Activated CD4-positive, alpha-beta memory T cell treated with anti-CD3 and anti-CD28 coated beads, Interleukin-2, amount 10 ng/mL, durations not matched to agents 7 days and 5 days (primary cell): ENCODE measurements around the gene EXOSC10. TPM values are rescaled to one million over a fixed set of nuclear protein-coding genes. Genes with fewer than 3 reads are reported as not detected.
A peak's percentile ranks its signal among the peaks of the same experiment; 100 is the strongest.
"Not testable (repeated sequence)": the region's sequence is repeated elsewhere in the genome, so short reads cannot be mapped to it uniquely, and the experiment has no call there.

Source experiments
- CTCF ChIA-PET: fragments of 350-600 bp; sonication (Branson Sonifier 250); formaldehyde crosslinking; loops from one replicate; lab custom pipeline; 2021; ENCODE audit warnings: antibody characterized with exemption, inconsistent platforms; lab: Charles Lee
- POLR2A ChIA-PET: fragments of 350-600 bp; sonication (Branson Sonifier 250); formaldehyde crosslinking; loops from one replicate; lab custom pipeline; 2021; ENCODE audit warnings: antibody characterized with exemption; lab: Charles Lee
- DNase-seq: peaks from one replicate; pipeline ENCODE4 v3.0.0-alpha.2; 2020
- H3K27ac Mint-ChIP-seq: one replicate; pipeline ENCODE4 v1.8.0; 2021; ENCODE audit warnings: mild to moderate bottlenecking, mixed read lengths
- H3K27me3 Mint-ChIP-seq: one replicate; pipeline ENCODE4 v1.8.0; 2021; ENCODE audit warnings: mixed read lengths
- H3K36me3 Mint-ChIP-seq: one replicate; pipeline ENCODE4 v1.8.0; 2021; ENCODE audit warnings: low read depth, mixed read lengths
- H3K4me1 Mint-ChIP-seq: one replicate; pipeline ENCODE4 v1.8.0; 2021; ENCODE audit warnings: mixed read lengths
- H3K4me3 Mint-ChIP-seq: one replicate; pipeline ENCODE4 v1.8.0; 2021; ENCODE audit warnings: mild to moderate bottlenecking, mixed read lengths
- H3K9me3 Mint-ChIP-seq: one replicate; pipeline ENCODE4 v1.8.0; 2021; ENCODE audit warnings: mixed read lengths
- total RNA-seq, 2 experiments: library from RNA; stranded (reverse); gene quantifications; one replicate each; pipeline ENCODE4 v1.2.3, GENCODE V29; 2021

EXOSC10 gene
- total RNA-seq, 2 experiments from 2014 or later, result 65.8 to 67.6 TPM

DNA sequence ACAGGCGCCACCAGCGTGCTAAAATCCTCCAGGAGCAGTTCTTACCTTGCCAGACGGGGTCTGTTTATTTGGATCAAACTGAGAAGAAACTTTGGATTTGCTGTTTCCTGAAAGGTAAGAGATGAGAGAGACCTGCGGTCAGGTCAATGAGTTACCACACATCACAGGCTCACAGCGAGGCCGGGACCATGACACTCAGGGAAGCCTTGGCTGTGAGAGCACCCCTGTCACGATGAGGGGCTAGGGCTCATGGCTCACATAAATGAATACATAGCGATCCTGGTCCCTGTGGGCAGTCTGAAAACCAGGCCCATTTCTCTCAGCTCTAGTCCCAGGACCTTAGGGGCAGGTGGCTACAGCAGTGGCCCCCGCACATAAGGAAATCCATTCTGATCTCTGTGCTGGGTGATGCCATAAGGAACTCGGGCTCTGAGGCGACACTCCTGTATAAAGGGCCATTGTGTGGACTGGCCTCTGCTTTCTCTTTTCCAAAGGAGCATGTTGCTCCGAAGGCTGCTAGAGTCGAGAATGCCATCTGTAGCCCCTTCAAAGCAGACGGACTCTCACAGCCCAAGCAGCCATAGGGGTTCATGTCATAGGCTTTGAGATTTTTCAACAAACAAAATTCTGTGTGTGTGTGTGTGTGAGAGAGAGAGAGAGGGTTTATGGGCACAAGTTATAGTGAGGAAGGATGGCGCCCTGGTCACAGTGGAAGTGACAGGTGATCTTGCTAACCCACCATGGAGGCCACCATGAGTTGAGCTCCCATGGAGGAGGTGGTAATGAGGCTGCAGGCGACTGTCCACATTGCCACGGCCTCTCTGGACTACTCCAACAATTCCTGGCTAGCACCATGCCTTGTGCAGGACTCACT, 30.8 kb downstream of the EXOSC10 start:
- Mint-ChIP-seq H3K9me3 (no peaks in the 10 kb centered on the region), H3K27me3 (no peaks in the 10 kb centered on the region), H3K36me3 (peaks cover 71% of the 10 kb centered on the region)

DNA sequence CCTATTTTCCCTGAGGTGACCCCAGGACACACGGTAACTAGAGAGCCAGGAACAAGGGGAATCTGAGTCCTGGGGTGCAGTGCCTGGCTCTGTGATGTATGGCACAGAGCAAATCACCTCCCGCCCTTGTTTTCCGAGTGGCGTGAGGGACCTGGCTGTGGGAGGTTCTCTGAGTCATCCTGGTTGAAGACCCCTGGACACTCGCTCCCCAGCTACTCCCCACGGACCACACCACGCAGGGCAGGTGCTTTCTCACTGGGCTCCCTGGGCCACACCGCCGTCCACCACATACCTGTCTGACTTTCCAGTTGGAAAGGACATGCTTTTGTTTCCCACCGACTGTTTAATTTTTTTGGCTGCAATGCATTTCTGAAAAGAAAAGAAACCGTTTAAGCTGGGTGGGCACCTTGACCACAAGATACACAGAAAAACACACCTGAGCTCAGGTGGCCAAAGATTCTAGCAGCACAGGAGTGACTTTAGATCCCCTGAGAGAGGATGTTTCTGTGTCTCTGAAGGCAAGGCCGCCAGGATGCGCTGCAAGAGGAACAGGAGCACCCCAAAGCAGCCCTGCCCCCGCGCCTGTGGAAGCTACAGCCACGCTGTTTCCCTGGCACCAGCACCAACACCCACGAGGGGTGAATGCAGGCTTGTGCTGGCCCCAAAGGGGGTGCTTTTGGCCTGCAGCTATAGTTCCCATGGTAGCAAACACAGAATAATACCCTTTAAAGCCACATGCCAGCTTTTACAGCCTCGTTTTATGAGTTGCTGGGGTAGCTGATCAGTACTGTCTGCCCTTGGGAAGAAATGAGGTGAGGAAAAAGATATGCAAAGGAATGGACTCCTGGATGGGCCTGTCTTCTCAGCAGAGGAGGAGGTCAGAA, 31.7 kb downstream of the EXOSC10 start:
- Mint-ChIP-seq H3K27me3 (no peaks in the 10 kb centered on the region), H3K4me1 (peaks cover 16% of the 10 kb centered on the region), H3K9me3 (no peaks in the 10 kb centered on the region), H3K4me3 (no peak overlapping the region), H3K36me3 (peaks cover 78% of the 10 kb centered on the region), H3K27ac (no peak overlapping the region)
- no peak for DNase-seq
- POLR2A ChIA-PET, result interaction anchor here (0.8 kb wide), 1 partner anchor 56 kb away, joined by 3 read pairs; the partner anchor contains the start of gene TARDBP
- CTCF ChIA-PET, result interaction anchor here (1.4 kb wide), 1 partner anchor 31 kb away, joined by 3 read pairs; no protein-coding TSS in a partner anchor

More for the DNA sequence above, 30.8 kb downstream of the EXOSC10 start:
- no peak overlapping the region for H3K27ac Mint-ChIP-seq
- H3K4me1 Mint-ChIP-seq, result peaks cover 8% of the 10 kb centered on the region
- ChIA-PET CTCF (interaction anchor here (1.4 to 2.8 kb wide), 3 partner anchors 8 to 32 kb away, joined by 3 to 14 read pairs (median 7); no protein-coding TSS in a partner anchor), POLR2A (interaction anchor here (0.8 to 1.1 kb wide), 3 partner anchors 30 to 56 kb away, joined by 3 to 4 read pairs (median 3); partner anchors contain the start of gene TARDBP)
- H3K4me3 Mint-ChIP-seq, result no peak overlapping the region
- no peak for DNase-seq

DNA sequence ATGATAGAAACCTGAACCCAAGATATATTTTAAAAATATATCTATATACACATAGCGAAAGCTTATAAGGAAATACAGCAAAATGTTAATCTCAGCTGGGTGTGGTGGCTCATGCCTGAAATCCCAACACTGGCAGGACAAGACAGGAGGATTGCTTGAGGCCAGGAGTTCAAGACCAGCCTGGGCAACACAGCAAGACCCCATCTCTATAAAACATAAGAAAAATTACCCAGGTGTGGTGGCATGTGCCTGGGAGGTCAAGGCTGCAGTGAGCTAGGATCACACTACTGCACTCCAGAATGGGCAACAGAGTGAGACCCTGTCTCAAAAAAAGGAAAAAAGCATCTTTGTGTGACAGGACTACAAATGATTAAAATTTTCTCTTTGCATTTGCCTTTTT, 33.9 kb downstream of the EXOSC10 start:
- no peak overlapping the region for H3K27ac Mint-ChIP-seq

DNA sequence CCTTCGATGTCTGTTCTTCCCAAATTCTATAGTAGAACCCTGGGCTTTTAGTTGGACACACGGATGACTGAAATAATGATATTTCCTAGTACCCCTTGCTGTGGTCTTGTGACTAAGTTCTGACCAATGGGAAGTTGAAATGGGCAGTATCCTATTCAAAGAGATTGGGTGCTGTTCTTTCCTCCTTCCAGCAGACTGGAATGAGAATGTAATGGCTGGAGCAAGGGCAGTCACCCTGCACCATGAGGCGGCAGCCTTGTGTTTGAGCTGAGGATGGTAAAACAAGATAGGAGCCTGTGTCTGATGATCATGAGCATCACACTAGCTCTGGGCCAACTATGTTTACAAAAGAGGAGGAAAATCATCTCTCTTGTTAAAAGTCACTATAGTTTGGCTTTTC, 34.7 kb downstream of the EXOSC10 start:
- POLR2A ChIA-PET, result interaction anchor here (1.7 kb wide), 2 partner anchors 34 to 845 kb away, joined by 6 to 7 read pairs; partner anchors contain the start of gene EXOSC10
- Mint-ChIP-seq H3K27me3 (no peaks in the 10 kb centered on the region), H3K9me3 (no peaks in the 10 kb centered on the region), H3K4me3 (no peak overlapping the region), H3K27ac (no peak overlapping the region), H3K36me3 (peaks cover 57% of the 10 kb centered on the region), H3K4me1 (peaks cover 40% of the 10 kb centered on the region)
- no peak for DNase-seq
- CTCF ChIA-PET, result interaction anchor here (0.7 to 6.7 kb wide), 3 partner anchors 11 to 581 kb away, joined by 3 to 72 read pairs (median 3); no protein-coding TSS in a partner anchor

More for the DNA sequence above, 33.9 kb downstream of the EXOSC10 start:
- no peak overlapping the region for H3K4me3 Mint-ChIP-seq
- POLR2A ChIA-PET, result interaction anchor here (1.7 kb wide), 2 partner anchors 34 to 844 kb away, joined by 6 to 7 read pairs; partner anchors contain the start of gene EXOSC10
- CTCF ChIA-PET, result interaction anchor here (0.6 to 6.7 kb wide), 3 partner anchors 10 to 580 kb away, joined by 3 to 72 read pairs (median 3); no protein-coding TSS in a partner anchor
- H3K9me3 Mint-ChIP-seq, result no peaks in the 10 kb centered on the region
- no peak for DNase-seq
- H3K4me1 Mint-ChIP-seq, result peaks cover 33% of the 10 kb centered on the region
- H3K27me3 Mint-ChIP-seq, result no peaks in the 10 kb centered on the region
- peaks cover 63% of the 10 kb centered on the region for H3K36me3 Mint-ChIP-seq

DNA sequence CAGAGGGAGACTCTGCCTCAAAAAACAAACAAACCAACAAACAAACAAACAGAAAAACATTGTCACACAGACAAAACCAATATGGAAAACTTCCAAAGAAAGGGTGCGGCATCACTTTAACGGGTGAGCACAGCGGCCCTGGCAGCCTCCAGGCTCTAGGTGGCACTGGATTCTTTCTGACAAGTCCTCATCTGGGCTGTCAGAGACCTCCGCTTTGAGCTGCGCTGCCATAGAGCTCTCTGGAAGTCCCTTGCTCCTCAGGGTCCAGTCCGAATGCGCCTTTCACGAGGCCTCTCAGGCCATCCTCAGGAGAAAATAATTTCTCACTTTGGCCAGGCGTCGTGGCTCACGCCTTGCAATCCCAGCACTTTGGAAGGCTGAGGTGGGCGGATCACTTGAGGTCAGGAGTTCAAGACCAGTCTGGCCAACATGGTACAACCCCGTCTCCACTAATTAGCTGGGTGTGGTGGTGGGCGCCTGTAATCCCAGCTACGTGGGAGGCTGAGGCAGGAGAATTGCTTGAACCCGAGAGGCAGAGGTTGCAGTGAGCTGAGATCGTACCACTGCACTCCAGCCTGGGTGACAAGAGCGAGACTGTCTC, 35.6 kb downstream of the EXOSC10 start:
- not testable (repeated sequence) for H3K27ac Mint-ChIP-seq
- CTCF ChIA-PET, result interaction anchor here (0.6 to 6.7 kb wide), 3 partner anchors 9 to 36 kb away, joined by 3 to 72 read pairs (median 3); partner anchors contain the start of gene EXOSC10

DNA sequence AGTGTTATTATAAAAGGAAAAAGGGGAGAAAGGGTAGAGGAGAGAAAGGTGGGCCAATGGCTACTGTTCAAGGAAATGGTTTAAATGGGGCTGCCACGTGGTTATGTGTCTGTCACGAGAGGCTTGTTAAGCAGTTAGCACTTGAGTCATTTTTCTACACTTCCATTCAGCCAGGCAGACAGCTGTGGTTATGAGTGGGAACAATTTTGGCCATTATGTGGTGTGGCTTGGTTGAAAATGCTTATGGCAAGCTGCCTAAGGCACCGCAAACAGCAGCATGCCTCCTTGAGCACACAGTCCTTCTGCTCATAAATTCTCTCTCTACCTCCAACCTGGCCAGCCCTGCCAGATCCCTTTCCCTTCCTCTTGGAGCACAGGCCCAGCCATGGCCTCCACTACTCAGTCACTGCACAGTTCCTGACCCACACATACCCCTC, 36.7 kb downstream of the EXOSC10 start:
- H3K4me3 Mint-ChIP-seq, result no peak overlapping the region
- ChIA-PET POLR2A (interaction anchor here (1.5 to 4.6 kb wide), 4 partner anchors 11 to 51 kb away, joined by 6 to 40 read pairs (median 23); partner anchors contain the start of genes EXOSC10 and TARDBP), CTCF (interaction anchor here (0.9 to 6.7 kb wide), 3 partner anchors 13 to 36 kb away, joined by 3 to 72 read pairs (median 4); no protein-coding TSS in a partner anchor)
- H3K9me3 Mint-ChIP-seq, result no peaks in the 10 kb centered on the region
- H3K36me3 Mint-ChIP-seq, result peaks cover 46% of the 10 kb centered on the region
- H3K27ac Mint-ChIP-seq, result peak overlapping the region; percentile 69
- peaks cover 46% of the 10 kb centered on the region for H3K4me1 Mint-ChIP-seq
- peak; percentile 67 for DNase-seq
- H3K27me3 Mint-ChIP-seq, result no peaks in the 10 kb centered on the region

More for the DNA sequence above, 35.6 kb downstream of the EXOSC10 start:
- POLR2A ChIA-PET, result interaction anchor here (1.7 to 4.6 kb wide), 3 partner anchors 27 to 35 kb away, joined by 7 to 38 read pairs (median 8); partner anchors contain the start of gene EXOSC10
- Mint-ChIP-seq H3K36me3 (peaks cover 53% of the 10 kb centered on the region), H3K4me1 (peaks cover 37% of the 10 kb centered on the region)
- not testable (repeated sequence) for H3K9me3 Mint-ChIP-seq, DNase-seq, H3K4me3 Mint-ChIP-seq, H3K27me3 Mint-ChIP-seq

DNA sequence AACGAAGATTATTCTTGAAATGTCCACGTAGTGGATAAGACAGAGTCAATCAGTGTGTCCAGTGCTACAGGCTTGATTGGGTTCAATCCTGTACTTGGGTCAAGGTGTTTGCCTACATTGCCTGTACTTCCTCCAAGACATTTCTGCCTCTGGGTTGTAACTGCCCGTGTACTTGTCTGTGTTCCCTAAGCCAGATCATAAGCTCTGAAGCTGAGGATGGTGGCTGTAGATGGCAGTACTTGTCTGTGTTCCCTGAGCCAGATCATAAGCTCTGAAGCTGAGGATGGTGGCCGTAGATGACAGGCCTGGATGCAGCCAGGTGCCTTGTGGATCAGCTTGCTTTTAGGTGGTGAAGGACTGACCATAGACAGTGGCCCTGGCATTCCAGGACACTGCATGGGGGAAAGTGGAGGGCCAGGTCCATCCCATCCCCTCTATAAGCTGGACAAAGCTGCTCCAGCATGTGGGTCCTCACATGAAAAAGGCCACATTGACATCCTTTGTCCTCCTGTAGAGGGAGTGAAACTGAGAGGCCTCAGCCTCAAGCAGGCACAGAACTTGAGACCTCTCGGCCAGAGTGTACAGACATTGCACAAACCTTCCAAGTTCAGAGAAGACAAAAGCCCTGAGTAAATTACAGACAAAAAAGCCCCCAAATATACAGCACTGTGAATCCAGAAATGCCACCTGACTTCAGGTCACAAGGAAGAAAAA, 37.9 kb downstream of the EXOSC10 start:
- no peak for DNase-seq
- H3K27ac Mint-ChIP-seq, result peak overlapping the region; percentile 85
- H3K4me1 Mint-ChIP-seq, result peaks cover 51% of the 10 kb centered on the region
- no peaks in the 10 kb centered on the region for H3K27me3 Mint-ChIP-seq
- H3K9me3 Mint-ChIP-seq, result no peaks in the 10 kb centered on the region
- H3K4me3 Mint-ChIP-seq, result peak overlapping the region; percentile 10
- ChIA-PET CTCF (interaction anchor here (0.7 to 6.7 kb wide), 7 partner anchors 8 to 589 kb away, joined by 3 to 72 read pairs (median 7); partner anchors contain the start of gene EXOSC10), POLR2A (interaction anchor here (0.8 to 4.6 kb wide), 13 partner anchors 9 to 847 kb away, joined by 3 to 40 read pairs (median 7); partner anchors contain the start of genes CLCN6, EXOSC10, MTOR and TARDBP)
- peaks cover 48% of the 10 kb centered on the region for H3K36me3 Mint-ChIP-seq

DNA sequence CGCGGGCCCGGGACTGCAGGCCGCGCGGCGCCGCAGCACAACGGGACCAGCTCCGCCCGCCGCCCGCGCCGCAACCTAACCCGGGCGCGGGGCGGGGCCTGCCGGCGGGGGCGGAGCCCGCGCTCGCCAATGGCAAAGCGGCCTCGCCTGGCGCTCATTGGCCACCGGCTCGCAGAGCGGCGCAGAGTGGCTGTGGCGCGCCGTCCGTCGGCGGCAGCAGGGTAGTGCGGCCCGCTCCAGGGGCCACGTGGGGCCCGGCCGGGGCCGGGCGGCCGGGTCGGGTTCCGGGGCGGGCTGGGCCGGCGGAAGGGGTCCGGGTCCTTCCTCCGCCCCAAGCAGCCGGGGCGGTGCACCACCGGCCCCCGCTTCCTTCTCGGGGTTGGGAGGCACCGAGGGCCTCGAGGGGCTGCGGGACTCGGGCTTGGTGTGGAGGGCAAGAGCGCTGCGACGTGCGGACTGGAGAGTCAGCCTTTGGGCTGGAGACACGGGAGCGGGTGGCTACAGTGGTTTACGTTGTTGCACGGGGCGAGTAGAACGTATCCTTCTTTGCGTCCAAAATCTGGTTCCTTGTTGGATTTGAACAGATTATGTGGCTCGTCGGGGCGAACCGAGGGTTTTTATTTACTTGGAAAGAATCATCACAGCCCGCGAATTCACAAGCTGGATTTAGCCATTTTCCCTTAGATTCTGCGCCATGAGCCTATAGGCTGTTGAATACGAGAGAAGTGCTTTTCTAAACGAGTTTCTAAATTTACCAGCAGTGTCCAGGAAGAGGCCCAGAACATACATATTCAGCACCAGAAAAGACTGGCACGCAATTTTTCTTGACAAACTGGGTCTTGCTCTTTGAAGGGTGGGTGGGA, 39.5 kb downstream of the EXOSC10 start, which contains the start of gene SRM:
SRM (minus strand) TSS at position 51 of the 863 bp plus-strand sequence. CDS start 75 bp downstream, outside the sequence.
- Mint-ChIP-seq H3K4me3 (peak within 1 kb of the TSS; percentile 97), H3K9me3 (no peaks in the 10 kb centered on the region), H3K4me1 (peaks cover 51% of the 10 kb centered on the region), H3K27ac (peak within 1 kb of the TSS; percentile 85), H3K27me3 (no peaks in the 10 kb centered on the region), H3K36me3 (peaks cover 34% of the 10 kb centered on the region)
- ChIA-PET CTCF (interaction anchor here (1.4 to 6.7 kb wide), 6 partner anchors 9 to 40 kb away, joined by 4 to 72 read pairs (median 7); partner anchors contain the start of gene EXOSC10), POLR2A (interaction anchor here (0.6 to 4.6 kb wide), 17 partner anchors 8 to 848 kb away, joined by 3 to 40 read pairs (median 7); partner anchors contain the start of genes CLCN6, EXOSC10, MTOR and TARDBP)
- peak; percentile 92 for DNase-seq

DNA sequence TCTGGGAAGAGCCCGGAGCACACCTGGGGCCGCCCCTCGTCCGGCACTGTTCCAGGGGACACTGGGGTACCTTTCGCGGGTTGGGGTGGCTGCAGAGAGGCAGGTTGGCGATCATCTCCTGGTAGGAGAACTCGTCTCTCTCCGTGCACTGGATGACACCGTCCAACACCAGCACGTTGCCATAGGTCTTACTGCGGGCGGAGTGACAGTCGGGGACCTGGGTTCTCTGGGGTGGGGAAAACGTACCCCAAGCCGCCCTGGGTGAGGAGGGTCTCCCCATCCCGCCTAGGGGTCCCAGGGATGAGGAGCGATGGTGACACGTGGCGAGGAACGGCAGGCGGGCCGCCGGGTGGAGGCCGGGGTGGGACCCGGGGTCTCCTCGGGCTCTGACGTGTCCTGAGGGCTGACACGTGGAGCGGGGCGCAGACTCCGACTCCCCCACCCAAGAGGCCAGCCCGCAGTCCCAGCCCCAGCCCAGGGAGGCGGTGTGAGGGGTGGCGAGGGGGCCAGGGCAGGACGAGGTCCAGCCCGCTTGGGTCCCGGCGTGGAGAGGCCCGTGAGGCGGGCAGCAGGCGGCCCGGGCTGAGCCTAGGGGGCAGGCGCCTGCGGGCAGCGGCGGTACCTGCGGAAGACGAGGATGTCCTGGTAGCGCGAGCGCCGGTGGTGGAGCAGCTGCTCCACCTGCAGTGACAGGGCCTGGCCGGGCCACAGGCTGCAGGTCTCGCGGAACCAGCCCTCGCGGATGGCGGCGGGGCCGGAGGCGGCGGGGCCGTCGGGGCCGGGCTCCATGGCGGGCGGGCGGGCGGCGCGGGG, 40.3 kb downstream of the EXOSC10 start:
- CTCF ChIA-PET, result interaction anchor here (1.4 to 6.7 kb wide), 5 partner anchors 8 to 39 kb away, joined by 4 to 72 read pairs (median 10); no protein-coding TSS in a partner anchor
- Mint-ChIP-seq H3K27me3 (no peaks in the 10 kb centered on the region), H3K9me3 (no peaks in the 10 kb centered on the region), H3K27ac (peak overlapping the region; percentile 81), H3K4me3 (peak overlapping the region; percentile 97), H3K36me3 (peaks cover 31% of the 10 kb centered on the region), H3K4me1 (peaks cover 51% of the 10 kb centered on the region)
- no peak for DNase-seq
- POLR2A ChIA-PET, result interaction anchor here (0.8 to 4.6 kb wide), 9 partner anchors 12 to 671 kb away, joined by 3 to 40 read pairs (median 8); partner anchors contain the start of genes EXOSC10 and TARDBP
